HG03095 (cell line): ENCODE measurements around the gene CLCN6.

Experiments used
- ATAC-seq: cut with Tn5 transposase; IDR thresholded peaks from one replicate; pipeline ENCODE4 v1.9.1; 2021; ENCODE audit warnings: moderate library complexity; ENCODE audit not compliant: unreplicated experiment

The CLCN6 gene

GRCh38 chr1:11847667-11848372 lies 41.8 kb downstream of the CLCN6 start, which contains the start of gene NPPA:
TSS of gene NPPA (minus strand) at chr1:11847783. CDS start at chr1:11847684, 99 bp downstream.
- ATAC-seq: no peak

GRCh38 chr1:11848373-11848700 lies 42.3 kb downstream of the CLCN6 start:
- ATAC-seq: no peak

DNA sequence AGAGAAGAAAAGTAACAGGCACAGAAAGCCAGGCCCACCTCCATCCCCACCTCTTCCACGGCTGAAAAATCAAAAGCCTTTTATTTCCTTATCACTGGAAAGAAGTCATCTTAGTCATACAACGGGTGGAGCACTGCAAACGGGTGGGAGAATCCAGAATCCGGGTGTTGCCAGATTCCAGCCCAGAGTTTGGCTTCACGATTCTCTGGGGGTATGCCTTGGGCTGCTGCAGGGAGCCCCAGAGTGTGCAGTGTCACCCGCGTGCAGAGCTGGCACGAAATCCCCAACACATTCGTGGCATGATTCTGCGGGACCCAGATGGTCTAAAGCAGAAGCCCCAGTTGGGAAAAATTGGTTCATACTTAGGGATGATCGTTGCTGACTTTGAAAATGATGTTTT lies 44.2 kb downstream of the CLCN6 start:
- no peak for ATAC-seq

DNA sequence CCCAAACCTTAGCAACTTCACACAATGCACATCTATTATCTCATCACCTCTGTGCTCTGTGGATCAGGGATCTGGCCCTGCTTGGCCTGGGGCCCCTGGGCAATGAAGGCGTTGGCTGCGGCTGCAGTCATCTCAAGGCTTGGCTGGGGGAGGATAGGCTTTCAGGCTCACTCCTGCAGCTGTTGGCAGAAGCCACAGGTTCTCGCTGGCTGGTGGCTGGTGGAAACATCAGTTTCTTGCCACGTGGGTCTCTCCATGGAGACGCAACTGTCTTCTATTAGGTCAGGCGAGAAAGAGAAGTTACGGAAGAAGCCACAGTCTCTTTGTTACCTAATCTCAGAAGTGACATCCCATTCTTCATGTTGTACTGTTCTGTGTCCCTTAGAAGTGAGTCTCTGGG lies 45.2 kb downstream of the CLCN6 start:
- no peak for ATAC-seq

DNA sequence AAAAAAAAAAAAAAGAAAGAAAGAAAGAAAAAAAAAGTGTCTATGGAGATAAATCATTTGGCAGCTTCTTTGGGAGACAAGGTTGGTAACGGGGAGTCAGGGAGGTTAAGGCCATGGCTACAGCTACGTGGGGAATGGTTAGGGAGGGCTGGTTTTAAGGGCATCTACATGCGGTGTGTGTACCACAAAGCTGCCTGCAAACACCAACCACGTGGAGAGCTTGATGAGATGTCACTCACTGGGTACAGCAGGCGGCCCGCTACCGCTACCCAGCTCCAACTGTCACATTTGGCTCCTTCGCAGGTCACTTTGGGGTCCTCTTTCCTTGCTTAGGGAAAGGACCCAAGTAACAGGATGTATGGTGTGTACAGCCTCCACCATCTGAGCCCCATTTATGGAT lies 48.5 kb downstream of the CLCN6 start:
- ATAC-seq: no peak

DNA sequence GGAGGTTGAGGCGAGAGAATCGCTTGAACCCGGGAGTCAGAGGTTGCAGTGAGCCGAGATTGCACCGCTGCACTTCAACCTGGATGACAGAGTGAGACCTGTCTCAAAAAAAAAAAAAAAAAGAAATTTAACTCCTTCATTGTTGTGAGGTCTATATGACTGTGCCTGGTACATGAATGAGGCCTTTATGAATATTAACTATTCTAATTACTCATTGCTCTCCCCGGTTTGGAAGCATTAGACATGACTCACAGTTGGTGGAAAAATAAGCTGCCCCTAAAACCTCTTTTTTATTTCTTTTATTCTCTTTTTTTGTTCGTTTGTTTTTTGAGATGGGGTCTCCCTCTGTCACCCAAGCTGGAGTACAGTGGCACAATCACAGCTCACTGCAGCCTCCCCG lies 49.4 kb downstream of the CLCN6 start:
- no peak for ATAC-seq

GRCh38 chr1:11856698-11857097 lies 50.7 kb downstream of the CLCN6 start:
- ATAC-seq: no peak

GRCh38 chr1:11857164-11857851 lies 51.3 kb downstream of the CLCN6 start:
- ATAC-seq: no peak

GRCh38 chr1:11858158-11858557 lies 52.2 kb downstream of the CLCN6 start:
- ATAC-seq: no peak

DNA sequence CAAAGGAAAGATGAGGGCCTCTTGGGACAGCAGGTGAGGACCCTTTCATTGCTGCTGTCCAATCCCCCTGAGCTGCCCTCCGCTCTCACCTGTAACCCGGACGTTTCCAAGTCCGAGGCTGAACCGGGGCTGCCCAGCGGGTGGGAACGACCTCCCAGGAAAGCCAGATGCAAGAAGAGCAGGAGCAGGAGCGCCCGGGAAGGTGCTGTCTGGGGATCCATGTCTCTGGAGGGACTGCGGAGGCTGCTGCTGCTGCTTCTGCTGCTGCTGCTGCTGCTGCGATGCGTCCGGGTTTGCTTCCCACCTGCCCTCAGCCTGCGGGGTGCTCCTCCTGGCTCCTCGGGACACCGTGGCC lies 52.6 kb downstream of the CLCN6 start, which contains the start of gene NPPB:
Gene NPPB, minus strand, starts transcription at position 333 of the 355 bp plus-strand sequence. Its CDS starts 112 bp downstream, at position 221.
- no peak for ATAC-seq

GRCh38 chr1:11858968-11859871 lies 53.2 kb downstream of the CLCN6 start:
- ATAC-seq: no peak

- no peak for ATAC-seq
Observed at GRCh38 chr1:11860083-11860482, 54.1 kb downstream of the CLCN6 start.

DNA sequence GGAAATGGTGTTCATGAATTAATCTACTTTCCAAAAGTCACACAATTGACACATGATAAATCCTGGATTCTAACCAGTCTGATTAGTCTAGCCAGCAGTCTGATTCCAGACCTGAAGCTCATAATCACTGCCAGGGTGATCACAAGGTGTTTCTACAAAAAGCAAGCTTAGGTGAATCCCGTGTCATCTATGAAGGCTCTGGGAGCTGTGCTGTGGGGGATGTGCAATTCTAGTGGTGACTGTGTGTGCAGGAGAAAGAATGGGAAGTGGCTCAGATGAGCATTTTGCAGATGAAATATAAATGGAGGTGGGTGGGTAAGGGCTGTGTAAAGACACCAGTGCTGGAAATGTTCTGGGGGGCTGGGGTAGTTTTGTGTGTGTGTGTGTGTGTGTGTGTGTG lies 54.6 kb downstream of the CLCN6 start:
- ATAC-seq: no peak

- ATAC-seq: no peak
Observed at GRCh38 chr1:11862890-11863289, 56.9 kb downstream of the CLCN6 start.

DNA sequence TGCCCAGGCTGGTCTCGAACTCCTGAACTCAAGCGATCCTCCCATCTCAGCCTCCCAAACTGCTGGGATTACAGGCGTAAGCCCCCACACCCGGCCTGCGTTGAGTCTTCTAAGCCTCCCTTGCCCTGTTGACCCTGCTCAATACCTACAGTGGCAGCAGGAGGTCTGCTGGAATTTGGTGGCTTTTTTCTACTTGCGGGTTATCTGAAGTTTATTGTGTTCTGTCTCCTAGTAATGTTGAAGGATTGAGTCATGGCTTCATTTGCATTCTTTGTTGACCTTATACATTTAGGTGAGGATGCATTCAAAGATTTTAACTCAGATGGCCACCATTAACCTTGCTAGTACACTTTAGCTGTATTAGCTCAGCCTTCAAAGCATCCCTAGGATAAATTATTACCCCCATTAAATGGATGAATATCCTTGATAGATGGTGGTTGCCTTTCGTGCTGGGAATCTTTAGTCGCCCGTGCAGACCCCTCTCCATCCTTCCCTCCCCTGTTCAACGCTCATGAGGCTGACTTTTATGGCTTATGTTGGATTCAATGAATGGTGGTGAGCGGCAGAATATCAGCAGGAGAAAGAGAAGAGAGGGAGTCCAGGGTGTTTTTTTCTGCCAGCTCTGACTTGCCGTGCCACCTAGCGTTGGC lies 62.5 kb downstream of the CLCN6 start:
- no peak for ATAC-seq

- ATAC-seq: no peak
Observed at GRCh38 chr1:11869104-11869503, 63.1 kb downstream of the CLCN6 start.

GRCh38 chr1:11869650-11870207 lies 63.7 kb downstream of the CLCN6 start:
- no peak for ATAC-seq

DNA sequence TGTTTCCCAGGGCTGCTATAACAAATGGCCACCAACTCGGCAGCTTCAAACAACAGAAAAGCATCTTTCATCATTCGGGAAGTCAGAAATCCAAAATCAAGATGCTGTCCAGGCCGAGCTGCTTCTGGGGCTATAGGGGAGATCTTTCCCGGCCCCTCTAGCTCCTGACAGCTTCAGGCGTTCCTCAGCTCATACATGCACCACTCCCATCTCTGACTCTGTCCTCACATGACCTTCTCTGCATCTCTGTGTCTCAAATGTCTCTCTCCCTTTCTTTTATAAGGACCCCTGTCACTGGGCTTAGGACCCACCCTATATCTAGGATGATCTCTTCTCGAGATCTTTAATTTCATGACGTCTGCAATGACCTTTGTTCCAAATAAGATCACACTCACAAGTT lies 66.6 kb downstream of the CLCN6 start:
- ATAC-seq: no peak

DNA sequence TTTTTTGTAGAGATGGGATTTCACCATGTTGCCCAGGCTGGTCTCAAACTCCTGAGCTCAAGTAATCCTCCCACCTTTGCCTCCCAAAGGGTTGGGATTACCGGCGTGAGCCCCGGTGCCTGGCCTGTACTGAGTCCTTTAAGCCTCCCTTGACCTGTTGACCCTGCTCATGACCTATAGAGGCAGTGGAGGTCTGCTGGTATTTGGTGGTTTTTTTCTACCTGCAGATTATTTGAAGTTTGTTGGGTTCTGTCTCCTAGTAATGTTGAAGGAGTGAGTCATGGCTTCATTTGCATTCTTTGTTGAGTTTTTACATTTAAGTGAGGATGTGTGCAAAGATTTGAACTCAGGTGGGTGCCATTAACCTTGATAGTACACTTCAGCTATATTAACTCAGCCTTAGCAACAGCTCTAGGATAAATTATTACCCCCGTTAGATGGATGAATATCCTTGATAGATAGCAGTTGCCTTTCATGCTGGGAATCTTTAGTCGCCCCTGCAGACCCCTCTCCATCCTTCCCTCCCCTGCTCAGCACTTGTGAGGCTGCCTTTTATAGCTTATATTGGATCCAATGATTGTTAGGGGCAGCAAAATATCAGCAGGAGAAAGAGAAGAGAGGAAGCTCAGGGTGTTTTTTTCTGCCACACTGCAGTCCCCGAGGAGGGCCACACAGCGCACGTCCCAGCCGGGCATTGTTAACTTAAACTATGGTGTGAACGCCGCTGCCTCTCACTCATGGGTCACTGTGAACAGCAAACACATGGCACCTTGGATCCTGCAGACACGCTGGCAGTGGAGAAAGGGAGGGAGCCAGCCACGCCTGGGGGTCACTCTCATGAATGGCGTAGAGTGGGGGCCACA lies 67.6 kb downstream of the CLCN6 start:
- no peak for ATAC-seq

GRCh38 chr1:11874258-11874562 lies 68.2 kb downstream of the CLCN6 start:
- no peak for ATAC-seq
